GM18499 (cell line): ENCODE results near the gene MRPL3.

Source experiments
- ATAC-seq: cut with Tn5 transposase; IDR thresholded peaks from one replicate; pipeline ENCODE4 v1.9.1; 2021; ENCODE audit warnings: moderate number of reproducible peaks; ENCODE audit not compliant: insufficient read depth, unreplicated experiment

Gene MRPL3

DNA sequence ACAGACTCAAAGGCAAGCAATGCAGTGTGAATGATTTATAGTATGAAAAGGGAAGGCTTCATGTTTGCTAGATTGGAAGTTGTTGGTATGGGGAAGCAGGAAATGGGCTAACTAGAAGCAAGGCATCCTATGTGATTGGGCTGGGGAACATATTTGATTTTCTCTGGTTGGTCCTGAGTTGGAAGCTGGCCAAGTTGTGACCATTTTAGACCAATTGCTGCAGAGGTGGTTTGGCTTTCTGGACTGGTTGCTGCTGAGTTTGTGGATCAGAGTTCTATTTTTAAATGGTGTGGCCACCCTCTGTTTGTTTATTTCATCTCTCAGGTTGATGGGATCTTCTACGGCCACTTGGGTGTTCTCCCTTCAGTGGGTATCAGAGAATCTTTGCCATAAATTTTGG, 81.5 kb downstream of the MRPL3 start:
- no peak for ATAC-seq

DNA sequence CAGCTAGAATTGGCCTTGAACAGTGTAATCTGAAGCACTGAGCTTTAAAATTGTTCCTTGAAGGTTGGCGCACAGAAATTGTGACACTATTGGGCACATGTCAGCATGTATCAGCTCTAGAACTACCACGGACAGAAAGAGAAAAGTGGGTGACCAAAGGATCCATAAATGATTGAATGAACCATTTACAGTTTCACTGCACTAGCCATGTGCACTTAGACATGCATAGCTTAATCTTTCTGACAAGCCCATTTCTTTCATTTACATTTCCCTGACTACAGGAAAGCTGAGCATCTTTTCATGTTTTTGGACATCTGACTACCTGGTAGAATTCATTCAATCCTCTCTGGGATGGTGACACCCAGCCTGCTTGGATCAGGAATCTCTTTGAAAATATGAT, 85.0 kb downstream of the MRPL3 start:
- no peak for ATAC-seq
